PC-9 (cell line): ENCODE results near the gene NOTCH3. TPM values are rescaled to one million over a fixed set of nuclear protein-coding genes. Genes with fewer than 3 reads are reported as not detected.

Experiments used
- BruUV-seq: library from RNA; stranded (reverse); fragments of 400-500 nt; replicated peaks from 2 replicates; lab custom pipeline; 2021; lab: Mats Ljungman, UMichigan
- CTCF ChIA-PET: fragments of 300-600 bp; sonication (Branson Sonifier 250); formaldehyde crosslinking; loops from one replicate; lab custom pipeline; 2022; ENCODE audit warnings: antibody characterized with exemption; lab: Charles Lee
- POLR2A ChIA-PET: fragments of 300-600 bp; sonication (Branson Sonifier 250); formaldehyde crosslinking; loops from one replicate; lab custom pipeline; 2022; ENCODE audit warnings: antibody characterized with exemption; ENCODE audit not compliant: unreplicated experiment; lab: Charles Lee
- DNase-seq, 2 experiments: peaks; one replicate each; pipeline versions ENCODE4 v3.0.0 to v3.0.0-alpha.2; 2015 to 2022; ENCODE audit warnings: mixed read lengths in 1 of 2
- H2AFZ ChIP-seq: fragments of 200-600 bp; sonication (generic); 2 replicates; pipeline ENCODE4 v1.8.1; 2017; ENCODE audit warnings: antibody characterized with exemption
- H3F3A ChIP-seq: fragments of 200-600 bp; sonication (generic); 2 replicates; pipeline ENCODE4 v1.8.1; 2017; ENCODE audit warnings: antibody characterized with exemption, mild to moderate bottlenecking, low read depth; ENCODE audit not compliant: insufficient read depth
- H3K27ac ChIP-seq: fragments of 200-600 bp; sonication (generic); 2 replicates; pipeline ENCODE4 v1.6.1; 2016; ENCODE audit warnings: mixed run types
- H3K27me3 ChIP-seq: fragments of 200-600 bp; sonication (generic); 2 replicates; pipeline ENCODE4 v1.6.1; 2016; ENCODE audit warnings: low read depth, mixed run types; ENCODE audit not compliant: insufficient read depth
- H3K36me3 ChIP-seq: fragments of 200-600 bp; sonication (generic); 2 replicates; pipeline ENCODE4 v1.6.1; 2016; ENCODE audit warnings: low read depth, mixed run types
- H3K4me1 ChIP-seq: fragments of 200-600 bp; sonication (generic); replicated peaks from 2 replicates; pipeline ENCODE4 v1.6.1; 2016; ENCODE audit warnings: mixed run types; ENCODE audit not compliant: insufficient read depth
- H3K4me2 ChIP-seq: fragments of 200-600 bp; sonication (generic); 2 replicates; pipeline ENCODE4 v1.6.1; 2017; ENCODE audit warnings: mixed run types
- H3K4me3 ChIP-seq: fragments of 200-600 bp; sonication (generic); 2 replicates; pipeline ENCODE4 v1.6.1; 2016; ENCODE audit warnings: mixed run types
- H3K79me2 ChIP-seq: fragments of 200-600 bp; sonication (generic); 2 replicates; pipeline ENCODE4 v1.6.1; 2017; ENCODE audit warnings: low read depth, mixed run types
- H3K9me2 ChIP-seq: fragments of 200-600 bp; sonication (generic); 2 replicates; pipeline ENCODE4 v1.8.1; 2017; ENCODE audit warnings: mild to moderate bottlenecking; ENCODE audit not compliant: insufficient read depth
- H3K9me3 ChIP-seq: fragments of 200-600 bp; sonication (generic); 2 replicates; pipeline ENCODE4 v1.8.1; 2016; ENCODE audit warnings: low read depth; ENCODE audit not compliant: insufficient read depth
- H4K20me1 ChIP-seq: fragments of 200-600 bp; sonication (generic); 2 replicates; pipeline ENCODE4 v1.8.1; 2017; ENCODE audit not compliant: insufficient read depth
- EZH2 ChIP-seq: fragments of 200-600 bp; sonication (generic); IDR thresholded peaks from 2 replicates; pipeline ENCODE4 v1.8.0; 2017; ENCODE audit warnings: antibody characterized with exemption, low read depth
- intact Hi-C: fragments of 100-400 bp; cut with micrococcal nuclease; formaldehyde crosslinking; loops from one replicate; pipeline ENCODE4 v1.10.0; 2022; ENCODE audit not compliant: unreplicated experiment
- total RNA-seq: library from RNA; stranded (reverse); gene quantifications from 2 replicates; pipeline ENCODE4 v1.2.3, GENCODE V29; 2021
- TF ChIP-seq, protein P1 (sequence below): fragments of 200-600 bp; sonication (generic); conservative IDR thresholded peaks from 2 replicates; pipeline ENCODE4 v1.6.1; 2017; ENCODE audit warnings: mixed run types, antibody characterized with exemption, mild to moderate bottlenecking, moderate library complexity

Gene NOTCH3
- total RNA-seq, 1 experiment from 2014 or later: 115 TPM

DNA sequence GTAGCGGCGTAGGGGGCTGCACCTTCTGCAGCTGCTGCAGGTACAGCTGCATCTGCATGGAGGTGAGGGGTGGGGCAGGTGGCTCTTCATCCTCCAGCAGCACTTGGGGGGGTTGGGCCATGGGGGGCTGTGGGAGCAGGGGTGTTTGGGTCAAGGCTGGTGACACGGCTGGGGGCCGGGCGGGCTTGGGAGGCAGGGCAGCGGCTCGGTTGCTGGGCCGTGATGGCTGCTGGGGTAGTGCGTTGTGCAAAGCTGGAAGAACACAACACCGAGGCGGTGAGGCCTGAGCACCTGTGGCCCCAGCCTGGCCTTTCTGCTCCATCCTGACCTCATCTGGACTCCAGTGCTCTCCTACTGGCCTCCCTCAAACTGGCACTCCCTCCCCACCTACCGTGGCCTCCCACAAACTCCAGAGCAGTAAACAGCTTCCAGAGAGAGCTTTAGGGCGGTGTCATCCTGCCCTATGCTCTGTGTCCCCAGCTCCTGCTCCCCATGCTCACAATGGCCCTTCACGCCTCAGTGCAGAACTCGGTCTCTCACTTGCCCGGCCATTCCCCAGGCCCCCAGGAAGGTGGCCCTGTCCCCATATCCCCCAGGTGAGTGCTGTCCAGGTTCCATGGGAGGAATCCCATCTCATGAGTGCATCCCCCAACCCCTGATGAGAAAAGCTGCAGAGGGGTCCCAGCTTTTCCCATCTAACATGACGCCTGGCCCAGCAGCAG lies 42.6 kb upstream of the NOTCH3 start:
- CTCF ChIA-PET: no interaction called here
- H3K27me3 ChIP-seq: no peaks in the 10 kb centered on the region
- no peaks in the 10 kb centered on the region for H3K4me1 ChIP-seq
- H3K4me2 ChIP-seq: no peak overlapping the region
- no peak overlapping the region for H2AFZ ChIP-seq
- no peak overlapping the region for H3K27ac ChIP-seq
- no TSS peak for BruUV-seq
- POLR2A ChIA-PET: no interaction called here
- DNase-seq: no peak
- TF ChIP-seq, protein P1, sequence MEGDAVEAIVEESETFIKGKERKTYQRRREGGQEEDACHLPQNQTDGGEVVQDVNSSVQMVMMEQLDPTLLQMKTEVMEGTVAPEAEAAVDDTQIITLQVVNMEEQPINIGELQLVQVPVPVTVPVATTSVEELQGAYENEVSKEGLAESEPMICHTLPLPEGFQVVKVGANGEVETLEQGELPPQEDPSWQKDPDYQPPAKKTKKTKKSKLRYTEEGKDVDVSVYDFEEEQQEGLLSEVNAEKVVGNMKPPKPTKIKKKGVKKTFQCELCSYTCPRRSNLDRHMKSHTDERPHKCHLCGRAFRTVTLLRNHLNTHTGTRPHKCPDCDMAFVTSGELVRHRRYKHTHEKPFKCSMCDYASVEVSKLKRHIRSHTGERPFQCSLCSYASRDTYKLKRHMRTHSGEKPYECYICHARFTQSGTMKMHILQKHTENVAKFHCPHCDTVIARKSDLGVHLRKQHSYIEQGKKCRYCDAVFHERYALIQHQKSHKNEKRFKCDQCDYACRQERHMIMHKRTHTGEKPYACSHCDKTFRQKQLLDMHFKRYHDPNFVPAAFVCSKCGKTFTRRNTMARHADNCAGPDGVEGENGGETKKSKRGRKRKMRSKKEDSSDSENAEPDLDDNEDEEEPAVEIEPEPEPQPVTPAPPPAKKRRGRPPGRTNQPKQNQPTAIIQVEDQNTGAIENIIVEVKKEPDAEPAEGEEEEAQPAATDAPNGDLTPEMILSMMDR: no peak
- H3K4me3 ChIP-seq: no peak overlapping the region
- H3K36me3 ChIP-seq: peaks cover 44% of the 10 kb centered on the region
- H3K79me2 ChIP-seq: peaks cover 30% of the 10 kb centered on the region
- no peaks in the 10 kb centered on the region for H3K9me3 ChIP-seq
- H4K20me1 ChIP-seq: peaks cover 46% of the 10 kb centered on the region
- H3K9me2 ChIP-seq: no peaks in the 10 kb centered on the region
- H3F3A ChIP-seq: peaks cover 27% of the 10 kb centered on the region; the same call in 1 of the 2 replicates
- intact Hi-C loops: no loop called here

DNA sequence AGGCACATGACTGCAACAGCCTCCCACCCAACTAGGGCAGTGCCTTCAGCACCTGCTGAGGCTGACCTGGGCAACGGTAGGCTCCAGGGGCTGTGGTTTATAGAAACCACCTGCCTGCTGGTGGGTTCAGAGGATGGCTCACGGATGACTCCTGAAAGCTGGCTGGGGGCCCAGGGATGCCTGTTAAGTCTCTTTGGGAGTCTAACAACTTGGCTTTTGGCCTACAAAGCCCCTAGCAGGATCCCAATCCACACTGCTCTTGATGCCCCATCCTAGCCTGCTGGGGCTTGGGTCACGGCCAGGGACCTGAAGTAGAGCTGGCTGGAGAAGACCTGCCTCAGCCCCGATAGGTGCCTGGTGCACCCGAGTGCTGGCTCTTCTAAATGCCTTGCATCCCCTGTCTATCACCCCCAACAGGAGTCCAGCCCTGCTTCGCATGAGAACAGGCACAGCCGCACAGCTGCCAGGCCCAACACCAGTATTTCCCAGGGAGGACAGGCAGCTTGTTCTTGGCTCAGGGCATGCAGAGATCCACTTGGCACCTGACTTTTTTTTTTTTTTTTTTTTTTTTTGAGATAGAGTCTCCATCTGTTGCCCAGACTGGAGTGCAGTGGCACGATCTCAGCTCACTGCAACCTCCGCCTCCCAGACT lies 40.6 kb upstream of the NOTCH3 start:
- Histone ChIP-seq H3K4me1 (peaks cover 2% of the 10 kb centered on the region; the same call in 1 of the 2 replicates), H3K79me2 (peaks cover 12% of the 10 kb centered on the region), H3K27me3 (no peaks in the 10 kb centered on the region), H2AFZ (no peak overlapping the region), H3K4me3 (no peak overlapping the region), H3K27ac (no peak overlapping the region), H3K9me2 (no peaks in the 10 kb centered on the region), H3K36me3 (peaks cover 36% of the 10 kb centered on the region; the same call in 1 of the 2 replicates), H3K9me3 (no peaks in the 10 kb centered on the region), H3K4me2 (no peak overlapping the region), H3F3A (peaks cover 41% of the 10 kb centered on the region; the same call in 1 of the 2 replicates), H4K20me1 (peaks cover 28% of the 10 kb centered on the region)
- DNase-seq: no peak
- BruUV-seq: no TSS peak
- ChIA-PET CTCF (no interaction called here), POLR2A (no interaction called here)
- no peak for TF ChIP-seq EZH2
- TF ChIP-seq, protein P1: no peak
- intact Hi-C loops: no loop called here

DNA sequence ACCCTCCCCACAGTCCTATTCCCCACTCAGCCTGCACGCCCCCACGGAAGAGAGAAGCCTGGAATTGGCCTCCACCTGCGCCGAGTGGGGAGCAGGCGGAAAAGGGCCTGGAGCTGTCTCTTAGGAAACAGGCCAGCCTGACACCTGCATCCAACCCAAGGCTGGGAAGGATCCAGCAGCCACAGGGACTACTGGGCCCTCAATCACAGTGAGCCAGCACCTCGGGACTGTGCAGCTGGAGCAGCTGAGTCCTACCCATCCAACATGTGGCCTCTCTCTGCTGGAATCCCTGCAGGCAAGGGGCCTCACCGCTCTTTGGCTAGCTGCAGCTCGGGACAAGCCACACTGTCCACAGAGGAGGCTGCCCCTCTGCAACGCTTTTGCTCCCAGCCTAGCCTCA lies 39.7 kb upstream of the NOTCH3 start:
- Histone ChIP-seq H3K9me3 (no peaks in the 10 kb centered on the region), H4K20me1 (peaks cover 21% of the 10 kb centered on the region), H3F3A (peaks cover 50% of the 10 kb centered on the region), H3K4me3 (no peak overlapping the region), H3K9me2 (no peaks in the 10 kb centered on the region), H3K36me3 (peaks cover 34% of the 10 kb centered on the region), H2AFZ (no peak overlapping the region), H3K4me1 (peaks cover 10% of the 10 kb centered on the region; the same call in 1 of the 2 replicates), H3K27me3 (no peaks in the 10 kb centered on the region), H3K27ac (no peak overlapping the region), H3K79me2 (peaks cover 4% of the 10 kb centered on the region; the same call in 1 of the 2 replicates), H3K4me2 (no peak overlapping the region)
- intact Hi-C loops: no loop called here
- DNase-seq: no peak
- TF ChIP-seq, protein P1: no peak
- TF ChIP-seq EZH2: no peak
- POLR2A ChIA-PET: no interaction called here
- no TSS peak for BruUV-seq
- CTCF ChIA-PET: no interaction called here
